ENCODE data around the gene COL27A1. TPM values are rescaled to one million over a fixed set of nuclear protein-coding genes. Genes with fewer than 3 reads are reported as not detected.

COL27A1 gene
- total RNA-seq, 3 donors from 2014 or later = 3.1 to 13.6 (median 4.0) TPM

- DNase-seq (no peak), ATAC-seq (no peak)
- H3K4me3 ChIP-seq = no peak overlapping the region
- no peaks in the 10 kb centered on the region for H3K36me3 ChIP-seq (ENCODE audit: low read depth)
- no peaks in the 10 kb centered on the region for H3K9me3 ChIP-seq
- intact Hi-C loops (cut with DNase I, micrococcal nuclease) = no loop called here
- no peaks in the 10 kb centered on the region for H3K4me1 ChIP-seq (ENCODE audit: low read depth)
- TF ChIP-seq CTCF (IDR thresholded peaks at IDR 0.05) = no peak
These were observed 146.6 kb downstream of the COL27A1 start for GRCh38 chr9:114301798-114302565.

- Histone ChIP-seq H3K4me3 (no peak overlapping the region), H3K9me3 (no peaks in the 10 kb centered on the region), H3K36me3 (ENCODE audit: low read depth) (no peaks in the 10 kb centered on the region), H3K4me1 (ENCODE audit: low read depth) (no peaks in the 10 kb centered on the region)
- intact Hi-C loops (cut with DNase I, micrococcal nuclease) = no loop called here
- no peak for TF ChIP-seq CTCF (IDR thresholded peaks at IDR 0.05)
- DNase-seq = no peak
- no peak for ATAC-seq
These were observed 147.4 kb downstream of the COL27A1 start for GRCh38 chr9:114302727-114303126.

- no peak for TF ChIP-seq CTCF (IDR thresholded peaks at IDR 0.05)
- H3K4me3 ChIP-seq = no peak overlapping the region
- no peak for ATAC-seq
- DNase-seq = no peak
- H3K4me1 ChIP-seq (ENCODE audit: low read depth) = no peaks in the 10 kb centered on the region
- H3K36me3 ChIP-seq (ENCODE audit: low read depth) = no peaks in the 10 kb centered on the region
- no peaks in the 10 kb centered on the region for H3K9me3 ChIP-seq
- intact Hi-C loops (cut with DNase I, micrococcal nuclease) = no loop called here
These were observed 148.2 kb downstream of the COL27A1 start for GRCh38 chr9:114303571-114303970.

- H3K9me3 ChIP-seq = no peaks in the 10 kb centered on the region
- no peaks in the 10 kb centered on the region for H3K36me3 ChIP-seq (ENCODE audit: low read depth)
- H3K4me1 ChIP-seq (ENCODE audit: low read depth) = no peaks in the 10 kb centered on the region
- no peak overlapping the region for H3K4me3 ChIP-seq
- TF ChIP-seq CTCF (IDR thresholded peaks at IDR 0.05) = no peak
- ATAC-seq (no peak), DNase-seq (no peak)
- intact Hi-C loops (cut with DNase I, micrococcal nuclease) = no loop called here
These were observed 148.6 kb downstream of the COL27A1 start for GRCh38 chr9:114303977-114304376.

GRCh38 chr9:114304416-114305188, 149.3 kb downstream of the COL27A1 start:
- Histone ChIP-seq H3K4me3 (no peak overlapping the region), H3K4me1 (ENCODE audit: low read depth) (no peaks in the 10 kb centered on the region), H3K9me3 (no peaks in the 10 kb centered on the region), H3K36me3 (ENCODE audit: low read depth) (no peaks in the 10 kb centered on the region)
- no peak for TF ChIP-seq CTCF (IDR thresholded peaks at IDR 0.05)
- intact Hi-C loops (cut with DNase I, micrococcal nuclease) = no loop called here
- DNase-seq (peak in 1 of 3 donors; percentile 9), ATAC-seq (no peak)
